Measurements from ENCODE around the gene UGGT1.

UGGT1 gene, protein sequence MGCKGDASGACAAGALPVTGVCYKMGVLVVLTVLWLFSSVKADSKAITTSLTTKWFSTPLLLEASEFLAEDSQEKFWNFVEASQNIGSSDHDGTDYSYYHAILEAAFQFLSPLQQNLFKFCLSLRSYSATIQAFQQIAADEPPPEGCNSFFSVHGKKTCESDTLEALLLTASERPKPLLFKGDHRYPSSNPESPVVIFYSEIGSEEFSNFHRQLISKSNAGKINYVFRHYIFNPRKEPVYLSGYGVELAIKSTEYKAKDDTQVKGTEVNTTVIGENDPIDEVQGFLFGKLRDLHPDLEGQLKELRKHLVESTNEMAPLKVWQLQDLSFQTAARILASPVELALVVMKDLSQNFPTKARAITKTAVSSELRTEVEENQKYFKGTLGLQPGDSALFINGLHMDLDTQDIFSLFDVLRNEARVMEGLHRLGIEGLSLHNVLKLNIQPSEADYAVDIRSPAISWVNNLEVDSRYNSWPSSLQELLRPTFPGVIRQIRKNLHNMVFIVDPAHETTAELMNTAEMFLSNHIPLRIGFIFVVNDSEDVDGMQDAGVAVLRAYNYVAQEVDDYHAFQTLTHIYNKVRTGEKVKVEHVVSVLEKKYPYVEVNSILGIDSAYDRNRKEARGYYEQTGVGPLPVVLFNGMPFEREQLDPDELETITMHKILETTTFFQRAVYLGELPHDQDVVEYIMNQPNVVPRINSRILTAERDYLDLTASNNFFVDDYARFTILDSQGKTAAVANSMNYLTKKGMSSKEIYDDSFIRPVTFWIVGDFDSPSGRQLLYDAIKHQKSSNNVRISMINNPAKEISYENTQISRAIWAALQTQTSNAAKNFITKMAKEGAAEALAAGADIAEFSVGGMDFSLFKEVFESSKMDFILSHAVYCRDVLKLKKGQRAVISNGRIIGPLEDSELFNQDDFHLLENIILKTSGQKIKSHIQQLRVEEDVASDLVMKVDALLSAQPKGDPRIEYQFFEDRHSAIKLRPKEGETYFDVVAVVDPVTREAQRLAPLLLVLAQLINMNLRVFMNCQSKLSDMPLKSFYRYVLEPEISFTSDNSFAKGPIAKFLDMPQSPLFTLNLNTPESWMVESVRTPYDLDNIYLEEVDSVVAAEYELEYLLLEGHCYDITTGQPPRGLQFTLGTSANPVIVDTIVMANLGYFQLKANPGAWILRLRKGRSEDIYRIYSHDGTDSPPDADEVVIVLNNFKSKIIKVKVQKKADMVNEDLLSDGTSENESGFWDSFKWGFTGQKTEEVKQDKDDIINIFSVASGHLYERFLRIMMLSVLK (N-terminal part only)

DNA sequence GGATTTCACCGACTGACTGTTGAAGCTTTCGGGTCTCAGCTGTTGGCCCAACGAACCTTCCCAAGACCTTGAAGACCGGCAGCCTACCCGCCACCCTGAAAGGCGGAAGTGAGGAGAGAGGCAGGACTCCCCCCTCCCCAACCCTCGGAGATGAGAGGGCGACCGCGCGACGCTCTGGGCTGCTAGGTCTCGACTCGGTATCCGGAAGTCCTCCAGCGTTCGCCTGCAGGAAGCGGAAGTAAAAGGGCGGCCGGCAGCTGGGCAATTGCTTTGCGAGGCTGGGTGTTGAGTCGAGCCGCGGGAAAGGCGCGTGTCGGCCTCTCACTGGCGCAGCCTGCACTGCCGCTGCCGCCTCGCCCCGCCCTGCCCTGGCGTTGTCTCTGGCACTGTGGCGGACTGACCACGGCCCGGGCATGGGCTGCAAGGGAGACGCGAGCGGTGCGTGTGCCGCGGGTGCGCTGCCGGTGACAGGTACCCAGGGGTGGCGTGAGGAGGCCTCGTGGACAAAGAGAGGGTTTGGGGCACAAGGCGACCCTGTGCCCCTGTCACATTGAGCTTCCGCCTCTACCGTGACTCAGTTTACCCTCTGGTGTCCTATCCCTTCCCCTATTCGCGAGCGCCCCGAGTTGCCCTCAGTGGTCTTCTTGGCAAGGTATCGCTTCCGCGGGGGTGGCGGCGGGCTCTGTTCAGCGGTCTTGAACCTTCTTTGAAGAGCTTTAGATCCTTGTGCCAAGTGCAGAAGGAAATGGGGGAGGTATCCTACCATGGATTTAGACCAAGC, at the start of gene UGGT1:
Gene UGGT1, plus strand, starts transcription at position 256 of the 781 bp plus-strand sequence. Its CDS starts 158 bp downstream, at position 414.
- DNase-seq = peak; percentile 97 to 99 (median 99)

DNA sequence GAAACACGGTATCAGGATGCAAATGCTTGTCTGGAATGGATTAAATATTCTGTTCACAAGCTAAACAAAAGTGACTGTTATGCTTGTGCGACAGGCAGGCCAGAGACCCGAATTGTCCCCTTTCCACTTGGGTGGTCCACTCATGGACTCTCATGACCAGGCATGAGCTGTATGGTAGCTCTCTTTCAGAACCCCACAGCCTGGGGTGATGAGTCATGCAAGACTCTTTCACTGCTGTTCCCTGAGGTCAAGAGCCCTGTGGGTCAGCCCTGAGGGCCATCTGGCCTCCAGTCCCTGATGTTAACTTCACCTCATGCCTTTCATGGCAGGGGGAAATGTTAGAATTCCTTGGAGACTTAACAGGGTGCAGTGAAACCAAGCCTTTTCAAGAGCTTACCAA, 49.4 kb upstream of the UGGT1 start:
- no peak for DNase-seq

DNA sequence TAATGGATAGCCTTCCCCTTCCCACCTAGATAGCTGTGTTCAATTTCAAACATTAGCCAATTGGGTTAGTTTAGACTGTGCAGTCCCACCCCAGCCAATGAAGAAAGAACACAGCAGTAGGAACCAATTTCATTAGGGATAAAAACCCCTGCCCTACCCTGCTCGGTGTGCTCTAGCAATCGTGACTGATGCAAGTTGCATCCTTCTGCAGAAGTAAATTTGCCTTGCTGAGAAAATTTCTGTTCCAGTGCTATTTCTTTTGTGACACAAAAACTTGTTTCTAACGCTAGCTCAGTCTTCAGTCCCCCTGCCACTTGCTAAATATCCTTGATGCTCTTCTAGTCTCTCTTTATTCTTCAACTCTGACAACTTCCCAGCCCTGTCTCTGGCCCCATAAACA, 48.0 kb upstream of the UGGT1 start:
- no peak for DNase-seq

DNA sequence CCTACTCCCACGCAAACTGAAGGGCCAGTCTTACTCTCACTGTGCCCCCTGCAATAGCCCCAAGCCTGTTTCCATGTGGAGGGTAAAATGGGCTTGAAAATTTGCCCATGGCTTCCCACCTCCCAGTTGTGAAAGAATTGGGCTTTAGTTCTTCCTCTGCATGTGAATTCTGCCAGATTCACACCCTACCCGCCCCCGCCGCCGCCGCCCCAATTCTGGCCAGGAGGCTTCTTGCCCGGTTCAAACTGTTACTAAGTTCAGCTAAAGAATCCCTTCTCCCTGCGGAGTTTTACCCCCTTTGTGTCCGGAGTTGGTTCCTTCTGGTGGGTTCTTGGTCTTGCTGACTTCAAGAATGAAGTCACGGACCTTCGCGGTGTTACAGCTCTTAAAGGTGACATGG, 37.7 kb upstream of the UGGT1 start:
- no peak for DNase-seq

DNA sequence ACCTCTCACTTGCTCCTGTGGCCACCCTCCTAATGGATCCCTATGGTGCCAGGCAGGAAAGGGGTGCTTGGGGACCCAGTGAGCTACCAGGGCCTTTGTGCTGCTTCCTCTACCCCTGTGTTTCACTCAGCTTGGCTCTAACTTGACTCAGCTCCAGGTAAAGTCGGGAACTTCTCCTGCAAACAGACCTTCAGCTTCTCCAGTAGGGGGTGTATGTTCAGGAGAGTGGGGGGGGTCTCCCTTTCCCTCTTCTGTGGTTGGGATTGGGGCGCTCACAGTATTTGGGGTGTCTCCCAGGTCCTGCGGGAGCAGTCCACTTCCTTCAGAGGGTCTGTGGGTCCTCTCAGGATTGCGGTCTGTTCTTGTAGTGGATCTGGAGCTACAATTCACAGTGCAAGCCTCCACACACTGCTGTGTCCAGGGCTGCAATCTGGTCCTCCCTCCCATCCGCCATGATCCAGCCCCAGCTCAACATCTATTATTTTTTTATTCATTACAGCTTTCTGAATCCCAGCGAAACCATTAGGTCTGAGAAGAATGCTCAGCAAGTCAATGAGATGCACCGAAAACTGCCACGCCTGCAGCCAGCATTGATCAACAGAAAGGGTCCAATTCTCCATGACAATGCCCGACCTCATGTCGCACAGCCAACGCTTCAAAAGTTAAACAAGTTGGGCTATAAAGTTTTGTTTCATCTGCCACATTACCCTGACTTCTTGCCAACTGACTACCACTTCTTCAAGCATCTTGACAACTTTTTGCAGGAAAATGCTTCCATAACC, 36.7 kb upstream of the UGGT1 start:
- DNase-seq = no peak

DNA sequence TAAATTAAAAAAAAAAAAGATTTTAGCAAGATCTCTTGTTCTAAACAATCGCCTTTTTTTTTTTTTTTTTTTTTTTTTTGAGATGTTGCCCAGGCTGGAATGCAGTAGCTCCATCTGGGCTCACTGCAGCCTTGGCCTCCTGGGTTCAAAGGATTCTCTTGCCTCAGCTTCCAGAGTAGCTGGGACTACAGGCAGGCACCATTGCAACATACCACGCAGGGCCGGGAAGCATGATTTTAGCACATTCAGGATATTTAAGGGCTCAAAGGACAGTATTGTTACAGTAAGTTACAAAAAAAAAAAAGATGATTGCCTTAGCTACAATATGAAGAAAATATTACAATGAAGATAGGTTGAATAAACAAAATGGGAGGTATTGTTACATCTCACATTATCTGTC, 33.7 kb upstream of the UGGT1 start:
- no peak for DNase-seq

DNA sequence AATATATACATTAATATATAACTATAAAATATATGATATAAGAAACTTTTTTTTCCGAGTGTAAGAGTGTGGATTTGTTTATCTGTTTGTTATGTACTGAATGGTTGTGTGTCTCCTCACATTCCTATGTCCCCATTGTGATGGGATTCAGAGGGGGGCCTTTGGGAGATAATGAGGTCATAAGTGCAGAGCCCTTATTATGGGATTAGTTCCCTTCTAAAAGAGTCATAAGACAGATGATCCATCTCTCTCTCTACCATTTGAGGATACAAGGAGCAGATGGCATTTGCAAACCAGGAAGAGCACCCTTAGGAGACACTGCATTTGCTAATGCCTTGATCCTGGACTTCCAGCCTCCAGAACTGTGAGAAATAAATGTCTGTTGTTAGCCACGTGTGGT, 32.9 kb upstream of the UGGT1 start:
- no peak for DNase-seq

DNA sequence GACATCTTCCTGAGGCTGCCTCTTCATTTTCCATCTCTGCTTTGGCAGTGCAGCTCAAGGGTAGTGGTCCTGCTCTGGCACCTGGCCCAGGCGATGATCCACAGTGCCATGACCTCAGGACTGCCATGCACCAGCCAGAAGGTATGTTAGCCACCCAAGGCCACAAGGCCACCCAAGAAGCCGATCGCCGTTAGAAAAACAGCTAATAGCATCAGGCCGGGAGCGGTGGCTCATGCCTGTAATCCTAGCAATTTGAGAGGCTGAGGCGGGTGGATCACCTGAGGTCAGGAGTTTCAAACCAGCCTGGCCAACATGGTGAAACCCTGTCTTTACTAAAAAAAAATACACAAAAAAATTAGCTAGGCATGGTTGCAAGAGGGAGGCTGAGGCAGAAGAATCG, 28.4 kb upstream of the UGGT1 start:
- no peak for DNase-seq

DNA sequence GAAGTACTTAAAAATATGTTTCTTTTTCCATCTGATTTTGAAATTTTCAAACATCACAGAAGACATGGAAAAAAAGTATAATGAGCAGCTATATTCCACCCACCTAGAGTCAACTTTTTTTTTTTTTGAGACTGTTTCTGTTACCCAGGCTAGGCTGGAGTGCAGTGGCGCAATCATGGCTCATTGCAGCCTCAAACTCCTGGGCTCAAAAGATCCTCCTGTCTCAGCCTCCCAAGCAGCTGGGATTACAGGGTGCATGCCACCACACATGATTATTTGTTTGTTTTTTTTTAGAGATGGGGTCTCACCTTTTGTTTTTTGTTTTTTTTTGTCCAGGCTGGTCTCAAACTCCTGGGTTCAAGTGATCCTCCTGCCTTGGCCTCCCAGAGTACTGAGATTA, 26.6 kb upstream of the UGGT1 start:
- DNase-seq = no peak

DNA sequence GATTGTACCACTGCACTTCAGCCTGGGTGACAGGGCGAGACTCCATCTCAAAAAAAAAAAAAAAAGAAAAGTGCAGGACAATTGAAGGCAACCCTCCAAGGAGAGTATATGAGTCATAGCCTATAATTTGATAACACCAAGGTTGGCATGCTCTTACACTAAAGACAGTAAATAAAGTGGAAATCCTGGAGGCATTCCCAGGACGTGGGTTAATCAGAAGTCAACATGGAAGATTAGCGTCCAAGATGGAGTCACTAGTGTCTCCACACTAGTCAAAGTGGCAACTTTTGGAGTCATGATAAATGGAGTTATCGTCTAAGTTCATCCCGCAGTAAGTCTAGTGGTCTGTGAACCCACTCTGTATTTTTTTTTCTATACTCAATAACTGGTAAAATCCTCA, 21.2 kb upstream of the UGGT1 start:
- DNase-seq = no peak

DNA sequence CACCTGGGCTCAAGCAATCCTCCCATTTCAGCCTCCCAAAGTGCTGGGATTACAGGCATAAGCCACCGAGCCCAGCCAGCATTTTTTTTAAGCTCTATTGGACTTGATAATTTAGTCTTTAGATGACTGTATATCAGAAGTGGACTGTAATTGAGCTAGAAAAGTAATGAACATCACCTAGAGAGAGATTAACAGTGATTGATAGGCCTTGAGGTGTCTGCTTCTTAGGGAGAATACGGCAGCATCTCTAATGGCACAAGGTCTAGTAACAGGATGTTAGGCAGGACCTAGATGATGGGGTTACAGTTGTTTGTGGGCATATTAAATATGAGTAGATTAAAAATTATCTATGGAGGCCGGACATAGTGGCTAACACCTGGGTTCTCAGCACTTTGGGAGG, 17.7 kb upstream of the UGGT1 start:
- no peak for DNase-seq

DNA sequence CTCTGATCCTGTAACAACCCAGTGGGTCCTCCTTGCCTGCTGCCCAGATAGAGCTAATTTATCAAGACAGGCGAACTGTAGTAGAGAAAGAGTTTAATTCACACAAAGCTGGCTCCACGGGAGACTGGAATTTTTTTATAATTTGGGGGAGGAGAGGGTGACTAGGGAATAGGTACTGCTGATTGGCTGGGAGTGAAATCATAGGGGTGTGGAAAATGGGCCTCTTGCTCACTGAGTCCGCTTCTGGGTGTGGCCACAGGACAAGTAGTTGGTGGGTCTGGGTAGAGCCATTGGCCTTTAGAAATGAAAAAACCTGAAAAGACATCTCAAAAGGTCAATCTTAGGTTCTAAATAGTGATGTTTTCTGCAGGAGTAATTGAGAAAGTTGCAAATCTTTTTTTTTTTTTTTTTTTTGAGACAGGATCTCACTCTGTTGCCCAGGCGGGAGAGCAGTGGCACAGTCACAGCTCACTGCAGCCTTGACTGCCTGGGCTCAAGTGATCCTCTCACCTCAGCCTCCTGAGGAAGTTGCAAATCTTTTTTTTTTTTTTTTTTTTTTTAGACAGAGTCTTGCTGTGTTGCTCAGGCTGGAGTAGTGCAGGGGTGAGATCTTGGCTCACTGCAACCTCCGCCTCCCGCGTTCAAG, 14.4 kb upstream of the UGGT1 start:
- DNase-seq = no peak

DNA sequence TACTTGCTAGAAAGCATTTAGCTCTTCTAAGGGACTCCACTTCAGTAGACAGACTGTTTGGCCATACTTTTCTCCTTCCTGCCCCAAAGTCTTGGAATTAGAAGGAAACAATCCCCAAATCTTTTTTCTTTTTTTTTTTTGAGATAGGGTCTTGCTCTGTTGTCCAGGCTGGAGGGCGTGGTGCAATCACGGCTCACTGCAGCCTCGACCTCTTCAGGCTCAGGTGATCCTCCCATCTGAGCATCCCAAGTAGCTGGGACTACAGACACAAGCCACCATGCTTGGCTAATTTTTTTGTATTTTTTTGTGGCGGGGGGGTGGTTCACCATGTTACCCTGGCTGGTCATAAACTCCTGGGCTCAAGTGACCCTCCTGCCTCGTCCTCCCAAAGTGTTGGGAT, 6.2 kb upstream of the UGGT1 start:
- DNase-seq = no peak

DNA sequence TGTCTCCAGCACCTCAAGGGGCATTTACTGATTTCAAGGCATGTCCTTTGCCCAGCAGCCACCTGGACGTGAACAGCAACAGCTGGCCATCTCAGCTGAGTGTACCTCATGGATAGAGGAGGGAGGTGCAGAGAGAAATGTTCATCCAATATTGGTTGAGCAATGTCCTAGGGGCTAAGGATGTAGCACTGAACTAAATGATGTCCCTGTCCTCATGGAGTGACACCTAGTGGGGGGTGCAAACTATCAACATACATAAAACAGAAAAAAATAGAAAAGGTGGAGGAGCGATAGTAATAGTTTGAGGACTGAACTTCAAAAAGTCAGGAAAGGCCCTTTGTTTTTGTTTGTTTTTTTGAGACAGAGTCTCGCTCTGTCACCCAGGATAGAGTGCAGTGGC, 4.8 kb upstream of the UGGT1 start:
- DNase-seq = no peak

DNA sequence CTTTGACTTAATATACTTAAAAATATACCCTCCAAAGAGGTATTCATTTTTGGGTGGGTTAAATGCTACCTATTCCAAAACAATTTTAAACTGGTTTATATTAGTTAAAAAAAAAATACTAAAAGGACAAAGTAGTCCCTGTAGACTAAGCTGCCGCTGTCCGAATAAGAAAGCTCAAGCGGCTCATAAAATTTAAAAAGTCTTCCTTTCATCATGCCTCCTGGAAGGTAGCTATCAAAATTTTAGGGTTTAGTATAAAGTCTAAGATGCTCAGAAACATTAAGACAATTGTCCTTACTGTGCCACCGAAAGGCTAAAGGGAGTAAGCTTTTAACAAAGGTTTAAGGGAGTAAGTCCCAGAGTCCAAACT, 440 bp upstream of the UGGT1 start:
- DNase-seq = no peak

DNA sequence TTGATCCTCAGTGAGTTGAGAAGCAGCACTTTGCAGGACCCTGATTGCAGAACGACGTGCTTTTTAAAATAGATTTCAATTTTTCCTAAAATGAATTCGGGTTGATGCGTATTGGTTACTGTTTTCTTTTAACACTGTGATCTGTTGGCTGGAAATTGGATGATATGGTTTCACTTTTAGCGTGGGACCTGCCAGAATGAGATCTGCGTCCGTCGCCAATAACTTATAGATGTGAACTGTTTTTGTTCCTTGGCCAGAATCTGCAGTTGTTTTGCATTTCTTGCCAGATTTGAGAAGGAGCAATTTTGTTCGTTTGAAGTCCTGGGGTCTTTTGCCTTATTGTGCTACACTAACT, 703 bp downstream of the UGGT1 start:
- DNase-seq = peak; percentile 28 to 45 (median 38)

DNA sequence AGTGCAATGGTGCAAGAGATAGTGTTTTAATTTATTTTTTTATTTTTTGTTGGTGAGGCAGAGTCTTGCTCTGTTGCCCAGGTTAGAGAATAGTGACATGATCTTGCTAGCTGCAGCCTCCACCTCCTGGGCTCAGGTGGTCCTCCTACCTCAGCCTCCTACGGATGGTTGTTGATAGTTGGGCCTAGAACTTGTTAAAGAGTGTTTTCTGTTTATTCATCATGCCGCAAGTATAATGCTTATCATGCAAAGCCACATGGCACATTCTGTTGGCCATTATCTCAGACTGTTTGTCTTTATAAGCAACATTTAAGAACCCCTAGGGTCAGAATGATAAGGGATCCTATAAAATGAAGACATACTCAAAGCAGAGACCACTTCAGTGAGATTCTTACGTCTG, 1.7 kb downstream of the UGGT1 start:
- DNase-seq = no peak

DNA sequence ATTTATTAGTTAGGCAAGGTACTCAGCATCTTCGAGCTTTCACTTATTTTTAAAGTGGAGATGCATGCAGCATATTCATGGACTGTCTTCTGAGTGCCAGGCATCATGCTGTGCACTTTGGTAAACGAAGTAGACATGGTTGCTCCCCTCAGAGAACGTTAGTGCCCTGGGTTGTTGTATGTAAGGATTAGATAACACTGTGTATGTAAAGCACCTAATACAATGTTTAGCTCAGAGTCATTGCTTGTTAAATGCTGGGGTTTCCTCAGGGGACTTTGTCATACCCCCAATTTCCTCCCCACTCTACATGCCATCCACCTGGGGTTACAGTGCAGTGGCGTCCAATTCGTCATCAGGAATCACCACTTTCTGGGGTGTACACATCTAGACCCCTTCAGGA, 2.8 kb downstream of the UGGT1 start:
- no peak for DNase-seq

DNA sequence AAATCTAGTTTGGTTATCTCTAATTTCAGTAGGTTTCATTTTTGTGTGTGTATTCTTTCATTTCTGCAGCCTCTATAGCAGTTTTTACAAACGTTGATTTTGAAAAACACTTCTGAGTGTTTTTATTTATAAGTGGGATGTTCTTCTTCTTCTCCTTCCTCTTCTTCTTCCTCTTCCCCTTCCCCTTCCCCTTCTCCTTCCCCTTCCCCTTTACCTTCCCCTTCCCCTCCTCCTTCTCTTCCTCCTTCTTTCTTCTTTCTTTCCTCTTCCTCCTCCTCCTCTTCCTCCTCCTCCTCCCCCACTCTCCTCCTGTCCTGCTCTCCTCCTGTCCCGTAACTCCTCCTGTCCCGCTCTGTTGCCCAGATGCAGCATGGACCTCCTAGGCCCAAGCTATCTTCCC, 4.2 kb downstream of the UGGT1 start:
- no peak for DNase-seq

DNA sequence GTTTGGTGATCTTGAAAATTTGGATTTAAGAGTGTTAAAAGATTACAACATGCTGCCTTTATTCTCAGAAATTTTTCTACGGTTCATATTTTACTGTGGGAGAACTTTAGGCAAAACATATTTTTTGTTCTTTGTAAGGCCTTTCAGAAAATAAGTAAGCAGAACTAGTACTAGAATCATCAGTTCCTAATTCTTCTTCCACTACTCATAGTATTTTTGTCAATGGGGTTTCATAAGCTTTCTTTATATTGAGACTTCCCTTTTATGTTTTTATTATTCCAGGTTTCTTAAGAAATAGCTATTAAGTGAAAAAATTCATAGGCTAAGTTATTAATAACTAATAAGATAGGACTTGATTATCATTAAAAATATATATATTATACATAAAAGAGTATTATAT, 12.4 kb downstream of the UGGT1 start:
- DNase-seq = peak in 2 of 3 donors; percentile 43 to 44

DNA sequence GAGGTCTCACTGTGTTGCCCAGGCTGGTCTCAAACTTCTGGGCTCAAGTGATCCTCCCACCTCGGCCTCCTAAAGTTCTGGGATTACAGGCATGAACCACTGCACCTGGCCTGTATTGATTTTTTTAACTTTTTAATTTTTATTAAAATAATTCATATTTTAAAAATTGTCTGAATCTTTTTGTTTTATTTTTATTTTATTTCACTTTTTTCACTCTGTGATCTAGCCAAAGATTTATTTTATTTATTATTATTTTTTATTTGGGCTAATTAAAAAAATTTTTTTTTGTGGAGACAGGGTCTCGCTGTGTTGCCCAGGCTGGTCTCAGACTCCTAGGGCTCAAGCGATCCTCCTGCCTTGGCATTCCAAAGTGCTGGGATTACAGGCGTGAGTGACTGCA, 14.1 kb downstream of the UGGT1 start:
- DNase-seq = no peak

All from suppressor macrophage treated with lipopolysaccharide for 1 hour (primary cell).